Skeletal muscle tissue (tissue), 4 donors: Measurements from ENCODE around the gene TRIP13. TPM values are rescaled to one million over a fixed set of nuclear protein-coding genes. Genes with fewer than 3 reads are reported as not detected.
"Not testable (repeated sequence)": the region's sequence is repeated elsewhere in the genome, so short reads cannot be mapped to it uniquely, and the experiment has no call there.

Experiments
- H3K27ac ChIP-seq: one replicate; pipeline ENCODE4 v1.7.0; 2013; ENCODE audit warnings: mild to moderate bottlenecking, low read depth, low read length, inconsistent platforms
- H3K27me3 ChIP-seq, 3 donors: one replicate each; pipeline ENCODE4 v1.7.0; 2013; ENCODE audit warnings: low read length in 3 of 3; ENCODE audit not compliant: control insufficient read depth in 3 of 3, insufficient read depth in 3 of 3
- H3K36me3 ChIP-seq, 3 donors: one replicate each; pipeline ENCODE4 v1.7.0; 2013; ENCODE audit warnings: low read length in 3 of 3; ENCODE audit not compliant: control insufficient read depth in 3 of 3, insufficient read depth in 3 of 3
- H3K4me1 ChIP-seq, 3 donors: one replicate each; pipeline ENCODE4 v1.7.0; 2013; ENCODE audit warnings: low read length in 3 of 3, mild to moderate bottlenecking in 3 of 3; ENCODE audit not compliant: control insufficient read depth in 3 of 3, insufficient read depth in 3 of 3
- H3K4me3 ChIP-seq, 3 donors: one replicate each; pipeline ENCODE4 v1.7.0; 2013; ENCODE audit warnings: low read length in 3 of 3
- H3K9ac ChIP-seq, 3 donors: one replicate each; pipeline ENCODE4 v1.7.0; 2013; ENCODE audit warnings: low read length in 3 of 3, mild to moderate bottlenecking in 3 of 3, moderate library complexity in 2 of 3, low read depth in 1 of 3
- H3K9me3 ChIP-seq, 3 donors: one replicate each; pipeline ENCODE4 v1.7.0; 2013; ENCODE audit warnings: low read length in 3 of 3; ENCODE audit not compliant: control insufficient read depth in 3 of 3
- total RNA-seq: library from RNA; depleted of rRNA; stranded (reverse); fragments of >200 nt; gene quantifications from one replicate; pipeline ENCODE4 v1.2.3, GENCODE V29; 2014
- donor health status: Osteomylitis.

TRIP13 gene
- total RNA-seq, 1 donor from 2014 or later, result 5.7 TPM

DNA sequence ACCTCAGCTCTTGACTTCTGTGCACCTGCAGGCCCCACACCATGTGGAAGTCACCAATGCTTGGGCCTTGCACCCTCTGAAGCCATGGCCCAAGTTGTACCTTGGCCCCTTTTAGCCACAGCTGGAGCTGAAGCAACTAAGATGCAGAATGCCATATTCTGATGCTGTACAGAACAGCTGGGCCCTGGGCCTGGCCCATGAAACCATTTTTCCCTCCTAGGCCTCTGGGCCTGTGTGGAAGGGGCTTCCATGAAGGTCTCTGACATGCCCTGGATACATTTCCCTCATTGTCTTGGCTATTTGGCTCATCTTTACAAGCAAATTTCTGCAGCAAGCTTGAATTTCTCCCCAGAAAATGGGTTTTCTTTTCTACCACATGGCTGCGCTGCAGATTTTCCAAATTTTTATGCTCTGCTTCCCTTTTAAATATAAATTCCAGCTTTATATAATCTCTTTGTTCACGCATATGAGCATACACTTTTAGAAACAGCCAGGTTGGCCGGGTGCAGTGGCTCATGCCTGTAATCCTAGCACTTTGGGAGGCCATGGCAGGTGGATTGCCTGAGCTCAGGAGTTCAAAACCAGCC is 41.8 kb downstream of the TRIP13 start:
- peaks cover 4 to 23% (median 20%) of the 10 kb centered on the region in 3 donors for H3K27me3 ChIP-seq
- H3K4me1 ChIP-seq, H3K4me3 ChIP-seq, H3K9me3 ChIP-seq, H3K9ac ChIP-seq, H3K27ac ChIP-seq, H3K36me3 ChIP-seq: not testable (repeated sequence)

DNA sequence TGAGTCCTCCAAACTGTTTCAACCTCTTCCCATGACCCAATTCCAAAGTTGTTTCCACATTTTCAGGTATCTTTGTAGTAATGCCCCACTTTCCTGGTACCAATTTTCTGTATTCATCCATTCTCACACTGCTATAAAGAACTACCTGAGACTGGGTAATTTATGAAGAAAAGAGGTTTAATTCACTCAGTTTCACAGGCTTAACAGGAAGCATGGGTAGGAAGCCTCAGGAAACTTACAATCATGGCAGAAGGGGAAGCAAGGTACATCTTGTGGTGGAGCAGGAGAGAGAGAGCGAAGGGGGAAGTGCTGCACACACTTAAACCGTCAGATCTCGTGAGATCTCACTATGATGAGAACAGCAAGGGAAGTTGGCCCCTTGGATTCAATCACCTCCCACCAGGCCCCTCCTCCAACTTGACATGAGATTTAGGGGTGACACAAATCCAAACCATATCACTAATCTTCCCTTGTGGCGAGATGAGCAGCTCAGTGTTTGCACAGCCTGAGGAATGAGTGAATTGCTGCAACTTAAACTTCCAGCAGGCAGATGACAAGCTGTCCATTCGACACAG is 42.9 kb downstream of the TRIP13 start:
- Histone ChIP-seq H3K9me3 (no peaks in the 10 kb centered on the region), H3K27ac (no peak overlapping the region), H3K4me3 (no peak overlapping the region), H3K36me3 (no peaks in the 10 kb centered on the region), H3K27me3 (peaks cover 5 to 26% (median 20%) of the 10 kb centered on the region in 3 donors), H3K9ac (no peak overlapping the region), H3K4me1 (no peaks in the 10 kb centered on the region)

DNA sequence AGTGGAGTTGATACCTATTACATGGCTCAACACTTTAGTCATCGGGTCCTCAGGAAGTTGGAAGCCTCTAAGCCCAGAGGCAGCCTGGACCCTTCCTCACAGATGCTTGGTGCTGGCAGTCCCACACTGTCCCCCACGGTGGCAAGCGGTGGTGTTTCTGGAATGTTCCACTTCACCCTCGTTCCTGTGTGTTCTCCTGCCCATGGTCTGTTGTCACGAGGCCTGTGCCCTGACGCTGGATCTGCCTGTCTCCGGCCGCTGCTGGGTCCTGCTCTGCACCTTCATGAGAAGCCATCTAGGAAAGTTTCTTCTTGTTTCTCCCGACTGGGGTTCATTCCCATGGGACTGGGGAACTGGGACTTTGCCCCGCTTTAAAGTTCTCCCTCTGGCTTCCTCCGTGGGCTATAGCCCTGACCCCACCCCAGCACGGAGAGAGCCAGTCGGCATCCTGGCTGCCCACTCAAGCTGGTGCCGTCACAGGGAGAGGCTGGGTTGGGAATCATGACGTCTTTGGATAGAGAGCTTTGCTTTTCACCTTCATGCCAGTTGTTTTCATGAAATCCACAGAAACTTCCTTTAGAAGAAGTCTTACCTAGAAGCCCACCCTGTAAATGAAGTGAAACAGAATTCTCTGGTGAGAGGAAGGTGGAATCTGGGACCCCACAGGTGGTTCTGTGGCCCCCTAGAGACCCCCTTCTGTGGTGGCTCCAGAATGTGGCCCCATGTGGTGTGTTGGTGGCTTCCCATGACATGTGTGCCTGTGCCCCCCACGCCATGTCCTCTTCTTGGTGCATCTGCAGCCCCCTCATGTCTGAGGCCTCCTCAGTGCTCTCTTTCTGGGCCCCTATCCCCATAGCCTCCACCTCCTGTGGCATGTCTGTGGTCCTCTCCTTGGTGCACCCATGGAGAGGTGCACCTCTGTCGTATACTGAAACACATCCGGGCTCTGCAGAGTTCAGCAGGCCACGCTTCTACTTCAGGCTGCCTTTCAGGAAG is 43.8 kb downstream of the TRIP13 start:
- Histone ChIP-seq H3K9me3 (no peaks in the 10 kb centered on the region), H3K9ac (no peak overlapping the region), H3K27me3 (peaks cover 5 to 24% (median 14%) of the 10 kb centered on the region in 3 donors), H3K27ac (no peak overlapping the region), H3K36me3 (no peaks in the 10 kb centered on the region), H3K4me1 (no peaks in the 10 kb centered on the region), H3K4me3 (no peak overlapping the region)

DNA sequence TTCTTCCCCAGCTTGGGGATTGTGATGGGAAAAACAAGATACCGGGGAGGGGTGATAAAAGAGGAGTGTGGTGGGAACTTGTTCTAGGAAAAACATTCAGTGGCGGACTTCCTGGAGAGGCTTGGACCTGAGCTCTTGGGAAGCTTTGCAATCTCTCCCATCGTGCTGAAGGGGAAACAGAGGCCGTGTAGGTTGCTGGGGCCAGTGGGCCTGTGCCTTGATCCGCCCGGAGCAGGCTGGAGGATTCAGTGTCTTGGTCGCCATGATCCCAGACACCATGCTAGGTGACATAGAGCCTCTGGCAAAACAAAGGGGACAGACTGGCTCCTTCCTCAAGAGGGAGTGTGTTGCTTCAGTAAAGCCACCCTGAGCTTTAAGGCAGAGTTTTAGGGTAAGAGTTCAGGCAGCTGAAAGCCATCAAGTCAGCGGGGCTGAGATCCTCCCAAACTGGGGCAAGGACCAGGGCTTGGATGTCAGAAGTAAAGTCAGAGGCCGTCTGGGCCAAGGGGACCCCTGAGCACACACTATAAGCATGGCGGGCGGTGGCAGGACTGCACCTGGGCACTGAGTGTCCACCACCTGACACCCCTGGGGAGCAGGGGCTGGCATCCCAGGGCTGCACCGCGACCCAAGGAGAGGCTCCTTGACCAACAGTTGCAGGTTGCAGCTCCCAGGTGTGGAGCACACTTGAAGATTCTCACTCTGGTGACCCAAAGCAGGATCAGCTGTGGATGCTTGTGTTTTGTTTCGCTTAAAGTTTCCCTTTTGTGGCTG is 44.7 kb downstream of the TRIP13 start:
- Histone ChIP-seq H3K9ac (no peak overlapping the region), H3K27ac (no peak overlapping the region), H3K36me3 (no peaks in the 10 kb centered on the region), H3K9me3 (no peaks in the 10 kb centered on the region), H3K27me3 (peaks cover 5 to 24% (median 12%) of the 10 kb centered on the region in 3 donors), H3K4me3 (no peak overlapping the region), H3K4me1 (no peaks in the 10 kb centered on the region)

DNA sequence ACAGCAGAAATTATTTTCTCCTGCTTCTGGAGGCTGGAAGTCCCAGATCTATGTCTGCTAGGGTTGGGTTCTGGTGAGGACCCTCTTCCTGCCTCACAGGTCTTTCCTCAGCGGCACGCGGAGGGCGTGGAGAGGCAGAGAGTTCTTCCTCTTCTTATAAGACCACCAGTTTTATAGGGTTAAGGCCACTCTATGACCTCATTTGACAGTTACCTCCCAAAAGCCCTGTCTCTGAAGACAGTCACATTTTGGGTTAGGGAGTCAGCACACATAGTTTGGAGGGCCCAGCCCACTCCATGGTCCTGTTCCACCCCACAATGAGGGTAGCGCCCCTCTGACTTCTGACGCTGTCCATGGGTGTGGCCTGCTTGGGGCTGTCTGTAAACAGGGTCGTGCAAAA is 46.7 kb downstream of the TRIP13 start:
- no peak overlapping the region for H3K4me3 ChIP-seq

DNA sequence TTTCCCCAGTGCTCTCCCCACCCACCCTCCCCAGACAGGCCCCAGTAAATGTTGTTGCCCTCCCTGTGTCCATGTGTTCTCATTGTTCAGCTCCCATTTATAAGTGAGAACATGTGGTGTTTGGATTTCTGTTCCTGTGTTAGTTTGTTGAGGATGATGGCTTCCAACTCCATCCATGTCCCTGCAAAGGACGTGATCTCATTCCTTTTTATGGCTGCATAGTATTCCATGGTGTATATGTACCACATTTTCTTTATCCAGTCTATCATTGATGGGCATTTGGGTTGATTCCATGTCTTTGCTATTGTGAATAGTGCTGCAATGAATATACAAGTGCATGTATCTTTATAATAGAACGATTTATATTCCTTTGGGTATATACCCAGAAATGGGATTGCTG is 48.1 kb downstream of the TRIP13 start:
- H3K27ac ChIP-seq, H3K36me3 ChIP-seq, H3K9me3 ChIP-seq, H3K9ac ChIP-seq, H3K4me1 ChIP-seq, H3K4me3 ChIP-seq: not testable (repeated sequence)
- peaks cover 31 to 45% (median 38%) of the 10 kb centered on the region in 3 donors for H3K27me3 ChIP-seq

More for the DNA sequence above, 46.7 kb downstream of the TRIP13 start:
- no peaks in the 10 kb centered on the region for H3K9me3 ChIP-seq
- no peak overlapping the region for H3K27ac ChIP-seq
- no peak overlapping the region for H3K9ac ChIP-seq
- no peaks in the 10 kb centered on the region for H3K36me3 ChIP-seq
- H3K27me3 ChIP-seq, result peaks cover 17 to 34% (median 24%) of the 10 kb centered on the region in 3 donors
- H3K4me1 ChIP-seq, result no peaks in the 10 kb centered on the region

DNA sequence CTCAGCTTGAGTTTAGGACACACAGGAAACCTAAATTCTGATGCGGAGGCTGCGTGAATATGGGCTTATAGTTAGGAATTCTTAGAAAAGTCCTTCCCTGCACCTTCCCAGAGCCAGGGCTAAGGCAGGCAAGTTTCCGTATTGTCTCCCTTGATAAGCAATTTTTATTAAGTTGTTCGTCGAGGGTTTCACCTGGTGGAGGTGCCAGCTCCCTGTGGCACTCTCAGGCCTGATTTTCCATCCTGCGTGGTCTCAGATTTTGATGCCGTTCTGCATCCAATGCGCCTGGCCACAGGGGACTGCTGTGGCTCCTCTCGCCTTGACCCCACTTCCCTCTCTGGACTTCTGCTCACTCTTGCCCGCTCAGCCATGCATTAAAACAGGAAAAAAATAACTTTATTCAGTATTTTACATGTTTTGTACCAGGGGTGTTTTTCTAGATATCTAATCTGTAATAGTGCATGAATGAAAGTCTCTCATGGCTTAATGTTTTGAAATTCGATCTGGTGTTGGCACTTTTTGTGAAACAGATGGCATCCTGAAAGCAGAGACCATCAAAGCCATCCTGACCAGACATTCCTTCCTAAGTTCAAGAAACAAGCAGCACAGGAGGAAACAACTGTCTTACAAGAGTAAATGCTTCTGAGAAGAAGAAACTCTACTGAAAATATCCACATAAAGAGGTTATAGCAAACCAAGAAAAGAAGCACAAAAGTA is 50.7 kb downstream of the TRIP13 start:
- H3K36me3 ChIP-seq, result no peaks in the 10 kb centered on the region

DNA sequence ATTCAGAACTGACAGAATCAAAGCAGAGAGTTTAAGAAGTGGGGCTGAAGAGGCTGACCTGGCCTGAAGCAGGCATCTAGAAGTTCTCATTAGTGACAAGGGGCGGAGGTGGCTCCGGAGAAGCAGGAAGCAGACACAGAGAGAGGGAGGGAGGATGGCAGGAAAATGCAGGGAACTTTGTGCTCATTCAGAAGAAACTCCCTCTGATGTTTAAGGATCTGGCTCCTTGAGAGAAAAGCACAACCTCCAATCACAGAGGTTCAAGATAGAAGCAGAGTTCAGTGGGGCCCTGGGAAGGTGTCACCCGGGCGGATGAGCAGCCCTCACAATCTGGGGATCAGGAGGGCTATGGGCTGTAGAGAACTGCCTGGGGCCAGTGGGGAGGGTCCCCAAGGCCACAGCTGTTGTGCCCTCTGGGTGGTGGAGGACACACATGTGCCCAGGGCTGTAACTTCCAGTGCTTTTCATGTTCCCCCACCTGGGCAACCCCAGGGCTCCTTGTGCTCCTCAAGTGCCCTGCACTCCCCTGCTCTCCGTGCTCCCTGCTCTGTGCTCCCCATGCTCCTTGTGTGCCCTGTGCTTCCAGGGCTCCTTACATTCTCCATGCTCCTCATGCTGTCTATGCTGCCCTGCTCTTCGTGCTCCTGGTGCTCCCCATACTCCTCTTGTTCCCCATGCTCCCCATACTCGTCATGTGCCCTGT is 51.4 kb downstream of the TRIP13 start:
- Histone ChIP-seq H3K27ac (no peak overlapping the region), H3K9ac (no peak overlapping the region), H3K36me3 (no peaks in the 10 kb centered on the region), H3K27me3 (peaks cover 60 to 63% (median 61%) of the 10 kb centered on the region in 3 donors), H3K4me1 (peaks cover 4 to 18% (median 13%) of the 10 kb centered on the region in 3 donors), H3K4me3 (no peak overlapping the region), H3K9me3 (no peaks in the 10 kb centered on the region)

More for the DNA sequence above, 50.7 kb downstream of the TRIP13 start:
- no peak overlapping the region for H3K4me3 ChIP-seq
- peaks cover 4 to 18% (median 13%) of the 10 kb centered on the region in 3 donors for H3K4me1 ChIP-seq
- no peak overlapping the region for H3K9ac ChIP-seq
- no peak overlapping the region for H3K27ac ChIP-seq
- H3K27me3 ChIP-seq, result peaks cover 53 to 56% (median 54%) of the 10 kb centered on the region in 3 donors
- H3K9me3 ChIP-seq, result no peaks in the 10 kb centered on the region

DNA sequence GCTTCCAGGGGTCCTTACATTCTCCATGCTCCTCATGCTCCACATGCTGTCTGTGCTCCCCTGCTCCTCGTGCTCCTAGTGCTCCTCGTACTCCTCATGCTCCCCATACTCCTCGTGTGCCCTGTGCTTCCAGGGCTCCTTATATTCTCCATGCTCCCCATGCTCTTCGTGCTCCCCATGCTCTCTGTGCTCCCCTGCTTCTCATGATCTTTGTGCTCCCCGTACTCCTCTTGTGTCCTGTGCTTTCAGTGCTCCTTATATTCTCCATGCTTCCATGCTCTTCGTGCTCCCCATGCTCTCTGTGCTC is 51.9 kb downstream of the TRIP13 start:
- Histone ChIP-seq H3K36me3 (no peaks in the 10 kb centered on the region), H3K4me1 (peaks cover 4 to 18% (median 13%) of the 10 kb centered on the region in 3 donors), H3K9me3 (no peaks in the 10 kb centered on the region), H3K4me3 (no peak overlapping the region), H3K27ac (no peak overlapping the region), H3K9ac (no peak overlapping the region), H3K27me3 (peaks cover 58 to 64% (median 62%) of the 10 kb centered on the region in 3 donors)
